ENCODE data around the gene NCKAP1. TPM values are rescaled to one million over a fixed set of nuclear protein-coding genes. Genes with fewer than 3 reads are reported as not detected.
"Not testable (repeated sequence)": the region's sequence is repeated elsewhere in the genome, so short reads cannot be mapped to it uniquely, and the experiment has no call there.

Gene NCKAP1
- total RNA-seq, 4 donors from 2014 or later = 88.3 to 160 (median 122) TPM

DNA sequence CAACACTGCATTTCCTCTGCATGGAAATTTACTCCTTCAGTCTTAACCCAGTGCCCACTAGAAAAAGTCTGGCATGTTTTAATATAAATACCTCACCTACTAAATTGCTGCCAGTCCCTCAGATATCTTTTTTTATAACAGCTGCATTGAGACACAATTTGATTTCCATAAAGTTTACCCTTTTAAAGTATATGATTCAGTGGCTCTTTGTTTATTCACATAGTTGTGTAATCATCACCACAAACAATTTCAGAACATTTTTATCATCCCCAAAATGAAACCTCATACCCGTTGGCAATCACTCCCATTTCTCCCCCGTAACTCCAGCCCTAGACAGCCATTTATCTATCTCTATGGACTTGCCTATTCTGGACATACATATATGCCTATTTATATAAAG is 154.8 kb downstream of the NCKAP1 start:
- no peak for DNase-seq (ENCODE audit: low spot score in 2 of 2)
- no peak overlapping the region for H3K4me3 ChIP-seq (ENCODE audit: low read depth, poor library complexity, severe bottlenecking)
- intact Hi-C loops (cut with DNase I; ENCODE audit: low total_unique reads) = no loop called here
- 73 to 78% methylated on average over 2 of the region's 2 CpGs for WGBS, 2 donors
- no peak for TF ChIP-seq POLR2A (IDR thresholded peaks at IDR 0.05)
- TF ChIP-seq, protein P1, sequence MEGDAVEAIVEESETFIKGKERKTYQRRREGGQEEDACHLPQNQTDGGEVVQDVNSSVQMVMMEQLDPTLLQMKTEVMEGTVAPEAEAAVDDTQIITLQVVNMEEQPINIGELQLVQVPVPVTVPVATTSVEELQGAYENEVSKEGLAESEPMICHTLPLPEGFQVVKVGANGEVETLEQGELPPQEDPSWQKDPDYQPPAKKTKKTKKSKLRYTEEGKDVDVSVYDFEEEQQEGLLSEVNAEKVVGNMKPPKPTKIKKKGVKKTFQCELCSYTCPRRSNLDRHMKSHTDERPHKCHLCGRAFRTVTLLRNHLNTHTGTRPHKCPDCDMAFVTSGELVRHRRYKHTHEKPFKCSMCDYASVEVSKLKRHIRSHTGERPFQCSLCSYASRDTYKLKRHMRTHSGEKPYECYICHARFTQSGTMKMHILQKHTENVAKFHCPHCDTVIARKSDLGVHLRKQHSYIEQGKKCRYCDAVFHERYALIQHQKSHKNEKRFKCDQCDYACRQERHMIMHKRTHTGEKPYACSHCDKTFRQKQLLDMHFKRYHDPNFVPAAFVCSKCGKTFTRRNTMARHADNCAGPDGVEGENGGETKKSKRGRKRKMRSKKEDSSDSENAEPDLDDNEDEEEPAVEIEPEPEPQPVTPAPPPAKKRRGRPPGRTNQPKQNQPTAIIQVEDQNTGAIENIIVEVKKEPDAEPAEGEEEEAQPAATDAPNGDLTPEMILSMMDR (IDR thresholded peaks at IDR 0.05) = no peak

DNA sequence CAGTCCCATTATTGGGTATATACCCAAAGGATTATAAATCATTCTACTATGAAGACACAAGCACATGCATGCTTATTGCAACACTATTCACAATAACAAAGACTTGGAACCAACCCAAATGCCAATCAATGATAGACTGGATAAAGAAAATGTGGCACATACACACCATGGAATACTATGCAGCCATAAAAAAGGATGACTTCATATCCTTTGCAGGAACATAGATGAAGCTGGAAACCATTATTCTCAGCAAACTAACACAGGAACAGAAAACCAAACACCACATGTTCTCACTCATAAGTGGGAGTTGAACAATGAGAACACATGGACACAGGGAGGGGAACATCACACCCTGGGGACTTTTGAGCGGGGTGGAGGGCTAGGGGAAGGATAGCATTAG is 158.2 kb downstream of the NCKAP1 start:
- H3K4me3 ChIP-seq (ENCODE audit: low read depth, poor library complexity, severe bottlenecking); DNase-seq (ENCODE audit: low spot score in 2 of 2); intact Hi-C loops (cut with DNase I; ENCODE audit: low total_unique reads): not testable (repeated sequence)
- WGBS, 2 donors = 88 to 95% methylated on average over 1 of the region's 1 CpG

DNA sequence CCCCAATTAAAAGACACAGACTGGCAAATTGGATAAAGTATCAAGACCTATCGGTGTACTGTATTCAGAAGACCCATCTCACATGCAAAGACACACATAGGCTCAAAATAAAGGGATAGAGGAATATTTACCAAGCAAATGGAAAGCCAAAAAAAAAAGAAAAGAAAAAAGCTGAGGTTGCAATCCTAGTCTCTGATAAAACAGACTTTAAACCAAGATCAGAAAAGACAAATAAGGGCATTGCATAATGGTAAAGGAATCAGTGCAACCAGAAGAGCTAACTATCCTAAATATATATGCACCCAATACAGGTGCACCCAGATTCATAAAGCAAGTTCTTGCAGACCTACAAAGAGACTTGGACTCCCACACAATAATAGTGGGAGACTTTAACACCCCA is 161.6 kb downstream of the NCKAP1 start:
- DNase-seq (ENCODE audit: low spot score in 2 of 2) = not testable (repeated sequence)

DNA sequence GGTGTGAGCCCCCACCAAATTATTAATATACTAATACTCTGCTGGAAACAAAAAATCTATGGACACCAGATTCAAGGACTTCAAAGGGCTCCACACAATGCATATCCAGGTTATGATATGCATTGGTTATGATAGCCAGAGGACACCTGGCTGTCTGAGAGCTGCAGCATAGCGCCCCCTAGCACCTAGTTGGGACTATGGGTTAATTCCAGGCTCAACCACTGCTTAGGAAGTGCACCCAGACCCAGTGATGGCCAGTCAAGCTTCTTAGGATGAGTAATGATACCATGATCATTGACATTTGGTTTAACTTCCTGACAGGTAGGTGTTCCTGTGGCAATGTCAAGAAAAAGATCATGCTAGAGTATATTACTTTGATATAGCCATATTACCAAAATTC is 168.0 kb downstream of the NCKAP1 start:
- H3K4me3 ChIP-seq (ENCODE audit: low read depth, poor library complexity, severe bottlenecking) = no peak overlapping the region
- DNase-seq (ENCODE audit: low spot score in 2 of 2) = no peak
- WGBS, 2 donors = 7 to 13% methylated on average over 1 of the region's 1 CpG
- no peak for TF ChIP-seq POLR2A (IDR thresholded peaks at IDR 0.05)
- TF ChIP-seq, protein P1 (IDR thresholded peaks at IDR 0.05) = no peak
- intact Hi-C loops (cut with DNase I; ENCODE audit: low total_unique reads) = no loop called here

More for the DNA sequence above, 161.6 kb downstream of the NCKAP1 start:
- WGBS, 2 donors = 91 to 95% methylated on average over 1 of the region's 1 CpG
- intact Hi-C loops (cut with DNase I; ENCODE audit: low total_unique reads); H3K4me3 ChIP-seq (ENCODE audit: low read depth, poor library complexity, severe bottlenecking): not testable (repeated sequence)

DNA sequence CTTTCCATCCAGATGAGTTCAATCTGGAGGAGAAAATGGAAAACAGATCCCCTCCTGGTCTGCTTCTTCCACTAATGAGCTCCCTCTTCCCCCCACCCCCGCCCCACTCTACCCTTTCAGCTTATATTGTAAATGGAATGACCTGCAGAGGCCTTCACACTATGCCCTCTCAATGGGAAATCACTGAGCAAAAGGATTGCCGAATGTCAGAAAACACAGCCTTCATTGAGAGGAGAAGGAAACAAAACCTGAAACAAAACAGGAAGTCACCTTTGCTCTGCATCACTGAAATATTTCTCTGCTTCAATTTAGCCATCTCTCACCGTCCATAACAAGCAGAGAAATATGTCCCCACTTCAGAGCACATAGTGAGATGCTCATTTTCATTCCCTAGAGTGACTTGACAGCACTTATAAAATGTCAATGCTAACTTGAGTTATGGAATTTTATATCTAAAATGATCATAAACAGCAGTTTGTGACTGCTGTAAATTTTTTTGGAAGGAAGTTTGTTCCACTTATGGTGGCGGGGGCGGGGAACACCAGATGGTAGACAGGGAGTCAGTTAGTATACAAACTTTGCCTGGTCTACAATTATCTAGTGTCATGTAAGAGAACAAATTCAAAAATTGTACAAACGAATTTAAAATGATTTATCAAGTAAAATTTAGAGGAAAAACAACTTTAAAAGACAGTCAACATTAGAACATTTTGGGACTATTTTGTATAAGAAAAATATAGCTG is 170.0 kb downstream of the NCKAP1 start:
- intact Hi-C loops (cut with DNase I; ENCODE audit: low total_unique reads) = no loop called here
- TF ChIP-seq, protein P1 (IDR thresholded peaks at IDR 0.05) = no peak
- TF ChIP-seq POLR2A (IDR thresholded peaks at IDR 0.05) = no peak
- no peak overlapping the region for H3K4me3 ChIP-seq (ENCODE audit: low read depth, poor library complexity, severe bottlenecking)
- 74 to 79% methylated on average over 6 of the region's 6 CpGs for whole genome bisulfite sequencing, 2 donors
- no peak for DNase-seq (ENCODE audit: low spot score in 2 of 2)

DNA sequence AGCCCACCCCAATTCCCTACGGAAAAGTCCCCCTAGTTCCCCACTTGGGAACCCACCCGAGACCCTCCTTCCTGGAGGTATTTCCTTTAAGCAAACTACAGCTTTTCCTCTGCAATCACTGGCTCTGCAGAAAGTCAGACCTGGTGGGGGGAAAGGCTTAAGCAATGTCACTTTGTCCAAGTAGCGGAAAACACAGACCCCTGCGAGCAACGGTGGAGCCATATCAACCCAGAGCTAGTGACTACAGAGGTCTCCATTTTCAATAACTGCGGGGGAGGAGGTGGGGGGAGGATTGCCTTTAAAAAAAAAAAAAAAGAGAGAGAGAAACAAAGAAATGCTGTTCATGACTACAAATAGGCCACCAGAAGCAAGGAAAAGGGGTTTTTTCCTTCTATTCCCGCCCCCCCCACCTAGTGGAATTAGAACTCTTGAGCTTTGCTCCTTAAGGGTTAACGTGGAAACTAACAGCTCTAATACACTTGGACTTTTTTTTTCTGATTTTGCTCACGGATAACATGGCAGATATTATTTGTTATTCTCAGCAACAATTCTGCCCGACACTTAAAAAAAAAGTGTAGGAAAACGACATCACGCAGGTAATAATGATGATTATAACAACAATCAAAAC is 170.7 kb downstream of the NCKAP1 start:
- no peak for TF ChIP-seq POLR2A (IDR thresholded peaks at IDR 0.05)
- TF ChIP-seq, protein P1 (IDR thresholded peaks at IDR 0.05) = no peak
- intact Hi-C loops (cut with DNase I; ENCODE audit: low total_unique reads) = no loop called here
- no peak overlapping the region for H3K4me3 ChIP-seq (ENCODE audit: low read depth, poor library complexity, severe bottlenecking)
- no peak for DNase-seq (ENCODE audit: low spot score in 2 of 2)
- WGBS, 2 donors = 39 to 41% methylated on average over 12 of the region's 12 CpGs
